ENCODE data around the gene GLUD1. TPM values are rescaled to one million over a fixed set of nuclear protein-coding genes. Genes with fewer than 3 reads are reported as not detected.

Gene GLUD1
- total RNA-seq, 4 donors from 2014 or later: 154 to 199 (median 157) TPM

Small RNAs within 50 kb of the gene (small RNA-seq; reads per million reads assigned to genes)
- not detected for gene AL136982.5
- gene FAM25A: not detected
- gene RNU6-529P: not detected

Other genes starting within 250 kb of the GLUD1 start
- 10 to 100 TPM; 23.0 to 45.1 (median 28.4) TPM for gene MMRN2, start 137.2 kb downstream of the GLUD1 start, total RNA-seq
- gene SNCG, start 136.2 kb downstream of the GLUD1 start, total RNA-seq: 10 to 100 TPM; 11.5 to 40.2 (median 23.1) TPM
- 100 to 1,000 TPM in 3 of 4 donors, 10 to 100 TPM in 1; 66.6 to 208 (median 104) TPM for gene ADIRF, start 126.4 kb downstream of the GLUD1 start, total RNA-seq
- gene FAM25A, start 74.5 kb downstream of the GLUD1 start, total RNA-seq: not detected
- 10 to 100 TPM; 60.8 to 71.9 (median 63.6) TPM for gene SHLD2, start 363 bp upstream of the GLUD1 start, total RNA-seq
- 1 to 10 TPM in 3 of 4 donors, under 1 TPM in 1; 0.81 to 5.5 (median 3.4) TPM for gene NUTM2A, start 130.6 kb upstream of the GLUD1 start, total RNA-seq

Measured in thyroid gland (tissue), 4 donors.